HG02884 (cell line): ENCODE measurements around the gene MAS1.

Experiments used
- ATAC-seq: cut with Tn5 transposase; IDR thresholded peaks from one replicate; pipeline ENCODE4 v1.9.1; 2021; ENCODE audit warnings: mild to moderate bottlenecking, moderate library complexity; ENCODE audit not compliant: unreplicated experiment

MAS1 gene

GRCh38 chr6:159879856-159880255 is 10.9 kb upstream of the MAS1 start:
- ATAC-seq, result no peak

- ATAC-seq, result no peak
Observed at GRCh38 chr6:159880412-159880975, 10.3 kb upstream of the MAS1 start.

GRCh38 chr6:159884720-159885119 is 6.1 kb upstream of the MAS1 start:
- ATAC-seq, result no peak

- ATAC-seq, result no peak
Observed at GRCh38 chr6:159886270-159886669, 4.5 kb upstream of the MAS1 start.

DNA sequence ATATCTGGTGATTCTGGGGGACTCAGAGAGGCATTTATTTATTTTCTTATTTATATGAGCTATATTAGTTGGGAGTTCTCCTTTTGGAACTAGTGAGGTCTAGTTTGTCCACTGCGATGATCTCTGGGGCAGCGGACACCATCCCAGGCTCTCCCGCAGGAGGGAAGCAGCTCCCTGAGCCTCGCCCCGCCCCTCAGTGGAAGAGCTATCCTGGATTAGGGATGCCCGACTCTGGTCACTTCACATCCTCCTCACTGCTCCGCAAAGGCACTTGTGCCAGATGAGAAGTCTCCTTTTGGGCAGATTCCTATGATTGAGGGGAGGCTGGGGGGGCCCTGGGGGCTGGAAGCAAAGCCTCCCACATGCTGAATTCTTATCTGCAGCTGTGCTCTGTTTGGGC is 3.6 kb upstream of the MAS1 start:
- ATAC-seq, result no peak

DNA sequence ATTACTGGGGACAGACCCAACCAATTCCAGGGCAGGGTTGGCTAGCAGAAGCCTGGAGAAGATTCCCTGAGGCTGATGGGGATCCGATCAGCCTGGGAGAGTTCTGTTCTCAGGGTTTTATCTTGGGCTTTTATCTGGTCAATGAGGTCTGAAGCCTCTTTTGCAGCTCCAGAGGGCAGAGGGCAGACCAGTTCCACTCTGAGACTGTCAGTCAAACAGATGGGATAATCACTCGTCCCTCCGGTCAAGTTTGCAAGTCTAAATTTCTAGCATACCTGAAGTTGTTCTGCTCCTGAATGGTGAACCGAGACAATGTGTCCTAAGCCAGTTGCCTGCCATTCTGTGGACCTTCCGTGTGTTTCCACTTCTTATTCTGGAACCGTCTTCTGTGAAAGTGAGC is 3.0 kb upstream of the MAS1 start:
- ATAC-seq, result no peak

DNA sequence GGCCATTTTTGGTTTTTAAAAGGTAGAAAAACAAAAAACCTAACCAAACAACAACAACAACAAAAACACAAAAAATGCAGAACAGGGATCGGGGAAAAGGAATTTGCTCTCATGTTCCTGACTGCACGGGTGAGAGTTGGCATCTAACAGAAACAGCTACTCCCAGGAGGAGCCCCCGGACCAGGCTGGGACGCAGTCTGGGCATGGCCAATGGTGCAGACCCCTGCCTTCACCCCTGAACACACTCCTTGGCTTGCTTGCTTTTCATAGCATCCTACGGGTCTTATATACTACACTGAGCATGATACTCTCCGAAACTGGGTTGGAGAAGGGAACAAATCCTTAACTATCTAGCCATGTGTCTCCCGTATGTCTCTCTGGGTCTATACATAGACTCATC is 587 bp upstream of the MAS1 start:
- no peak for ATAC-seq

GRCh38 chr6:159892053-159892452 is 1.3 kb downstream of the MAS1 start:
- no peak for ATAC-seq

GRCh38 chr6:159893064-159893463 is 2.3 kb downstream of the MAS1 start:
- ATAC-seq, result no peak

- no peak for ATAC-seq
Observed at GRCh38 chr6:159894991-159895390, 4.2 kb downstream of the MAS1 start.

DNA sequence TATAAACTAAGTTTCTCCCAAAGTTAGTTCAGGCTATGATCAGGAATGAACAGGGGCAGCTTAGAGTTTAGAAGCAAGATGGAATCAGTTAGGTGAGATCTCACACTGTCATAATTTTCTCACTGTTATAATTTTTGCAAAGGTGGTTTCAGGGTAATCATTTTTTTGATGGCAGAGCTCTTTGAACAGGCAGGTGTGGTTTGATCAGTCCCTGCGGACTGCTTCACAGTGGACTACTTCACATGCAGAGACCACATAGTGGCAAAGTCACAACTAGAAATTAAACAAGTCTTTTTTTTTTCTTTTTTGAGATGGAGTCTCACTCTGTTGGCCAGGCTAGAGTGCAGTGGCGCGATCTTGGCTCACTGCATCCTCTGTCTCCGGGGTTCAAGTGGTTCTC is 6.8 kb downstream of the MAS1 start:
- no peak for ATAC-seq

- ATAC-seq, result no peak
Observed at GRCh38 chr6:159898519-159898918, 7.7 kb downstream of the MAS1 start.

DNA sequence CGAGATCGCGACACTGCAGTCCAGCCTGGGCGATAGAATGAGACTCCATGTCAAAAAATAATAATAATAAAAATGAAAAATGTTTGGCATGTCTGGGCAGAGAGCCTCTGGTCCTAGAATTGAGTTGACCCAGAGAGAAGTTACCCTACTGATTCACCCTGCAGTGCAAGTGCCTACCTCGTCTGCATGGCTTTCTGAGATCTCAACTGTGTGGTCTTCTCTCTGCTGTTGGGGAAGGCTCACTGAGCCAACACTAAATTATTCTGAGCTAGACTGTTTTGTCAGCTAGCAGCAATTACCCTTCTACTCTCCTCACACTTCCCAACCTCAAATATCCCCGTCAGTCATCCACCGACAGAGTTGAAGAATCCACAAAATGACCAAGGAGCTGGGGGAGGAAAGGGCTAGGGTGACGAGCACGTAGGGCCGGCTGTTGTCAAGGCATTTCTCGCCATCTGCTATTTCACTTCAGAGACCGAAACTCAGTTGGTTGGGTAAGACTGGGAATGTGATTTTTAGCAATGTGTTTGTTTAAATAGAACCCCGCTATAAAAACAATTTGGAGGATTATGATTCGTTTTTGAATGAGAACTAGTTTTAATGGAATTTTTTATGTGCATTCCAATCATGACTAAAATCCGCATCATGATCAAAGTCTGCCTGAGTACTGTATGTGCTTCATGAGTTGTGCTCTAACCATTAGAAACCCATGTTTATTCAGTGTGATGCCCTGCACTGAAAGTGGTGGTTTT is 9.4 kb downstream of the MAS1 start:
- no peak for ATAC-seq

- ATAC-seq, result no peak
Observed at GRCh38 chr6:159902620-159903019, 11.8 kb downstream of the MAS1 start.

GRCh38 chr6:159904497-159904911 is 13.7 kb downstream of the MAS1 start:
- peak; percentile 51 for ATAC-seq

GRCh38 chr6:159906400-159906799 is 15.6 kb downstream of the MAS1 start:
- no peak for ATAC-seq

DNA sequence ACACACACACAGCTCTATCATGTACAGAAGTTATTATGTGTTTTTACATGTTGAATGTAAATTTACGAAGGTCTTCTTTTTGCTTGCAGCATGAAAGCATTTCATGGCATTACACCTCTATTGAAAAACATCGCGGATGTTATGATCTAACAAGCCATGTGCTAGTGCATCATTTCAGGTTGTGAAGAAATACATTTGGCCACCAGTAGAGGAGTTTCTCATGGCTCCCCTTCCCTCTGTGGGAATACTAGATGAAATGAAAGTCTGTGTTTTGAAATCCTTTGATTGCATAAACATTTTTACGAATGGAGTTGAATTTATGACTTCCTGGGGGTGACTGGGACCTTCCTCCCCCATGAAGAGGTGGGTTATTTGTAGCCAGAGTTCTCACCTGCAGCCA is 17.7 kb downstream of the MAS1 start:
- no peak for ATAC-seq

GRCh38 chr6:159908979-159909378 is 18.2 kb downstream of the MAS1 start:
- ATAC-seq, result no peak

- no peak for ATAC-seq
Observed at GRCh38 chr6:159910342-159910741, 19.6 kb downstream of the MAS1 start.

DNA sequence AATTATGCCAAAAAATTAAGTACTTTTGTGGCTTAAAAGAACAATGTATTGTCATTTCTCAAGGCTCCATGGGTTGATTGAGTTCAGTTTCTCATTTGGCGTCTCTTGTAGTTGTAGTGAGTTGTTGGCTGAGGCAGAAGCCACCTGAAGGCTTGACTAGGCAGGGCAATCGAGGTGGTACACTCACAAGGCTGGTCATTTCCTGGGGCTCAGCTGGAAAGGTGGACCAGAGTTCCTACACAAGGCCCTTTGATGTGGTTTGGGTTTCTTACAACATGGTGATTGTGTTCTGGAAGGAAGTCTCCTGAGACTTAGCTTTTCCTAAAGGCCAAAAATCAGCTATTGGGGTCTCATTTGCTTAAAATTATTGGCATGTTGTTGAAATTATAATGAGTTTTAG is 22.6 kb downstream of the MAS1 start:
- ATAC-seq, result no peak

GRCh38 chr6:159913862-159914564 is 23.2 kb downstream of the MAS1 start:
- ATAC-seq, result peak; percentile 63

GRCh38 chr6:159914565-159914923 is 23.8 kb downstream of the MAS1 start:
- peak; percentile 8 for ATAC-seq
